ENCODE measurements around the gene WNT7A.

DNA sequence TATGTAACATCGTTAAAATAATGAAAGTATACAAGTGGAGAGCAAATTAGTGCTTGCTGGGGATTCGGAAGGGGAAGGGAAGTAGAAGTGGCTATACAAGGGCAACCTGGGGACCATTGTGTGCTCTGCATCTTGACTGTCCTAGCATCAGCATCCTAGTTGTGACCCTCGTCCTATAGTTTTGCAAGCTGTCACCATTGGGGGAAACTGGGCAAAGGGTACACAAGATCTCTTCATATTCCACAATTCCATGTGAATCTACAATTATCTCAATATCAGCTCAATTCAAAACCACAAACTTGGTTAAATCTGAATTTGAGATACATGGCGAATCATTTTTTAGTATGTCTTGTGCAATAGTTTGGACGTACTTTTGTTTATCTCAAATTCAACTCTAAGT, 30.9 kb downstream of the WNT7A start:
- TF ChIP-seq EZH2 (IDR thresholded peaks at IDR 0.05; ENCODE audit: borderline replicate concordance, insufficient read depth, low read depth, low read length, poor library complexity, severe bottlenecking): no peak
- TF ChIP-seq, protein P1, sequence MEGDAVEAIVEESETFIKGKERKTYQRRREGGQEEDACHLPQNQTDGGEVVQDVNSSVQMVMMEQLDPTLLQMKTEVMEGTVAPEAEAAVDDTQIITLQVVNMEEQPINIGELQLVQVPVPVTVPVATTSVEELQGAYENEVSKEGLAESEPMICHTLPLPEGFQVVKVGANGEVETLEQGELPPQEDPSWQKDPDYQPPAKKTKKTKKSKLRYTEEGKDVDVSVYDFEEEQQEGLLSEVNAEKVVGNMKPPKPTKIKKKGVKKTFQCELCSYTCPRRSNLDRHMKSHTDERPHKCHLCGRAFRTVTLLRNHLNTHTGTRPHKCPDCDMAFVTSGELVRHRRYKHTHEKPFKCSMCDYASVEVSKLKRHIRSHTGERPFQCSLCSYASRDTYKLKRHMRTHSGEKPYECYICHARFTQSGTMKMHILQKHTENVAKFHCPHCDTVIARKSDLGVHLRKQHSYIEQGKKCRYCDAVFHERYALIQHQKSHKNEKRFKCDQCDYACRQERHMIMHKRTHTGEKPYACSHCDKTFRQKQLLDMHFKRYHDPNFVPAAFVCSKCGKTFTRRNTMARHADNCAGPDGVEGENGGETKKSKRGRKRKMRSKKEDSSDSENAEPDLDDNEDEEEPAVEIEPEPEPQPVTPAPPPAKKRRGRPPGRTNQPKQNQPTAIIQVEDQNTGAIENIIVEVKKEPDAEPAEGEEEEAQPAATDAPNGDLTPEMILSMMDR (IDR thresholded peaks at IDR 0.05): no peak

All from B cell (primary cell).